NCI-H460 (cell line): ENCODE data around the gene FMN1. TPM values are rescaled to one million over a fixed set of nuclear protein-coding genes. Genes with fewer than 3 reads are reported as not detected.

ENCODE experiments used
- DNase-seq: peaks from one replicate; pipeline ENCODE4 v3.0.0-alpha.2; 2016; ENCODE audit warnings: low read depth; ENCODE audit errors: extremely low read depth
- total RNA-seq: library from RNA; depleted of rRNA; stranded (reverse); fragments of >200 nt; shearing (Covaris generic); gene quantifications from 2 replicates; pipeline ENCODE4 v1.2.3, GENCODE V29; 2014

Gene FMN1
- total RNA-seq, 1 experiment from 2014 or later = 1.4 TPM

DNA sequence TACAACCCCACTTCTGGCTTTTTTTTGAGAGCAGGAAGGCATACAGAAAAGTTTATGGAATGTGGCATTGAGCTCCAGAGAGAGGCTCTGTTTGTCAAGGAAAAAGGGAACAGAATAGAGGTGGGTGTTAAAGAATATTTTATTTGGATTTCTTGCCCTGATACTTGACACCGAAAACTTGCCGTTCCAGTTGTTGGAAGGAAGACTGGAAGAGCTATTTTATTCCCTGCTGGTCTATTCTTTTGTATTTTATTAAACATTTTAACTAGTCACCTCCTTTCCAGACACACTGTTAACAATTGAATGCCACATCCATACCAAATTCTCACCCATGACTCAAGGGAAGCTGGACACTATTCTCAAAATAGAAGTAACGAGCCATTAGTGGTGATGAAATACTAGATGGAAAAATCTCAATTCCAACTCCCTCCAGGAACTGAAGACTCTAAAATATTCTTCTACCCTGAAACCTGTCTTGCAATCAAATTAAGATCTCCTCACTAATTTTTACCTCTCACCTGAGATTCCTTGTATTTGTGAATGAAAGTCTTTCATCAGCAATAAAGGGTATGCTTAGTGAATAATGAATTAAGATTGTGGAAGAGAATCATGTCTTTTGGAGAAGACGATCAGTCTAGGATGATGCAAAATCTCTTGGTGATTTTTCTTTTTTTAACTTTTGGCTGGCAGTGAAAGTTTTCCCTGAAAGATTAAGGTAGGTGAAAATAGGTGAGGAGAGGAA, 448.2 kb downstream of the FMN1 start:
- DNase-seq = no peak

DNA sequence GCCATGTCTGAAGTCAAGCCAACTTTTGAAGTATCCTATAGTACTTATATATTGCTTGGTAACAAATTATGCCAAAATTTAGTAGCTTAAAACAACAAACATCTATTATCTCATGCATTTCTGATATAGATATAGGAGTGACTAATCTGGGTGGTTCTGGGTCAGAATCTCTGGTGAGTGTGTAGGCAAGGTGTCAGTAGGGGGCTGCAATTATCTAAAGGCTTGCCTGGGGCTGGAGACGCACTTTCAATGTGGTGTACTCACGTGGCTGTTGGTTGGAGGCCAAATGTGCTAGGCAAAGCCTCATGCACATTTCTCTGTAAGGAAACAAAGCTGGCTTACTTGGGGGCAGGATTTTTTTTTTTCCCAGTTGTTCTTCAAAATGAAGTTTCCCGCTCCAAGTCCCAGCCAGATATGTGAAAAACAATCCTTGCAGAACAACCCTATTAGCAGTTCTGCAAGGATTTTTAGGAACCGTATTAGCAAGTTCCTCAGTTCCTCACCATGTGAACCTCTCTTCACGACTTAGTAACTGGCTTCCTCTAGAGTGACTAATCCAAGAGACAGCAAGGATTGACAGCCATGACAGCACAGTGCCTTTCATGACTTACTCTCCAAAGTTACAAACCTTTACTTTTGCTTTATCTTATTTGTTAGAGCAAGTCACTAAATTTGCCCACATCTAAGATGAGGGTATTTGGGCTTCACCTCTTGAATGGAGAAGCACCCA, 450.9 kb downstream of the FMN1 start:
- no peak for DNase-seq

DNA sequence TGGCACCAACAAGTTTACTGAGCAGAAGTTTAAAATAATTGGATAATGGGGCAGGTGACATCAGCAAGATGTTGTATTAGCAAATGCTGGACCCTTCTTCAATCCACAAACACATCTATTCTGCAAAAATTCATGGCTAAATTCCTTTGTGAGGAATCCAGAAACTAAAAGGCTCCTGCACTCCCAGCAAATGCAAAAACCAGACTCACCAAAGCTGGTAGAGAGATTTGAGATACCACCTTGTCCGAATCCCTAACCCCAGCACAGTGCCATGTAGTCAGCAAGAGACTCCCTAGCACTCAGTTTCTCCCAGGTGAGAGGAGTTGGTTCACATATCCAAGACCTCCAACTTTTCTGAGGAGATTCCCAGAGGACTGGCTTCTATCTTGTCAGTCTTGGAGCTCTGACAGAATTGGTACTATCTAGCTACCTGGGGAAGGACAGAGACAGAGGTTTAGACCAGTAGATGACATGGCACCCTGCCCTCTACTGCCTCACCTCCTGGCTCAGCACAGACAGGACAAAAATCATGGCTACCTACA, 454.9 kb downstream of the FMN1 start:
- no peak for DNase-seq

DNA sequence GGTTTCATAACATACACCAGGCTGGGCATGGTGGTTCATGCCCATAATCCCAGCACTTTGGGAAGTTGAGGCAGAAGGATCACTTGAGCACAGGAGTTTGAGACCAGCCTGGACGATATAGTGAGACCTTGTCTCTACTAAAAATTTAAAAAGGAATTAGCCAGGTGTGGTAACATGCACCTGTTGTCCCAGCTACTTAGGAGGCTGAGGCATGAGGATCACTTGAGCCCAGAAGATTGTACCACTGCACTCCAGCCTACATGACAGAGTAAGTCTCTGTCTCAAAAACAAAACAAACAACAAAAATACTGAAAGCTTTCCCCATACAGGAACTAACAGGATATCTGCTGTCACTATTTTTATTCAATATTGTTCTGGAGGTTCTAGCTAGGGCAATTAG, 455.8 kb downstream of the FMN1 start:
- DNase-seq = no peak

DNA sequence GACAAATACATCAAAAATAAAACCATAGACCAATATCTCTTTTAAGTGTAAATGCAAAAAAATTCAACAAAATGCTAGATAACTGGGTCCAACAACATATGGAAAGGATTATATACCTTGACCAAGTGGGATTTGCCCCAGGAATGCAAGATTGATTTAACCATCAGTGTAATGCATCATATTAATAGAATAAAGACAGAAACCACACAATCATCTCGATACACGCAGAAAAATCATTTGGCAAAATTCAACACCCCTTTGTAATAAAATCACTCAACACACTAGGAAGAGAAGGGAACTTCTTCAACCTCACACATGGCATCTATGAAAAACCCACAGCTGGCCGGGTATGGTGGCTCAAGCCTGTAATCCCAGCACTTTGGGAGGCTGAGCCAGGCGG, 457.2 kb downstream of the FMN1 start:
- DNase-seq = no peak

DNA sequence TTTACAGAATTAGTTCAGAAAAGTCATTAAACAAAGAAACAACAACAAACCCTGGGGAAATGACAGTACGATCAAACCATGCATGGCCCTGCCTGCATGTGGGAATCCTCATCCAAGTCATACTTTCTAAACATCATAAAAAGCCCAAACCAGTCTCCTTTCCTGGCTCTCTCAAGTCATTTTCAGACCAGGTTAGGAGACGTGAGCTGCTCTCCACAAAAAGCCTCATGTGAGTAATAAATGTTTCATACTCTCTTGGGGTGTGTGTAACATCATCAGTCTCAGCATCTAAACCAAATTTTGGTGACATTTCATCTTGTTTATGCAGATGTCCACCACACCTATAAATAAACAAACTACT, 457.8 kb downstream of the FMN1 start:
- DNase-seq = no peak

DNA sequence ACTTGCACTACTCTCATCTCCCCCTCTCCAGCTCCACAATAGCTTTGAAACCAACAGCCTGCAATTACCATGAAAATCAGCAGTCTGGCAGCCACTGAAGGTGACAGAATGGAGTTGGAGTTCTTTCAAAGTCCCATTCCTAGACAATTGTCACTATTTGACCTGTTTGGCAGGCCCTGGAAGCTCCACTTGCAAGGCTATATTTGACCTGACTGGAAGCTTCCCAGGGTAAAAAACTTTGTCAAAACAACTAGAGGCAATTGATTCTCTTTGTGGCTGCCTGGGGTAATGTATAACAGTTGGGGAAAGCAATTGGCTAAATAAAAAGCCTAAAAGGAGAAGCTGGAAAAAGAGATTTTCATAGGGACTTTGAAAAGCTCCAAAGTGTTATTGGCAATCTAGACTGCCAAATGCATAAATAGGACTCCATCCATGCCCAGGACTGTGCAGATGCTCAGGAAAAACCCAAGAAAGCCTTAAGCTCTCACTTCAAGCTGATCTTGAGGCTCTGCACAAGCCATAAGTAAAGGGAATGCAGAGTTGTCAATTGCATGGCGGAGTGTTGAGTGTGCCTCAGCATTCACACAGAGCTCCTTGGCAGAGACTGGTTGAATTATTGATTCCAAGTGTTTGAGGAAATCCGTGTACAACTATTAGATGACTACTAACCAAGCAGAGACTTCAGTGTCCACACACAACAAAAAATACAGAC, 458.4 kb downstream of the FMN1 start:
- no peak for DNase-seq

DNA sequence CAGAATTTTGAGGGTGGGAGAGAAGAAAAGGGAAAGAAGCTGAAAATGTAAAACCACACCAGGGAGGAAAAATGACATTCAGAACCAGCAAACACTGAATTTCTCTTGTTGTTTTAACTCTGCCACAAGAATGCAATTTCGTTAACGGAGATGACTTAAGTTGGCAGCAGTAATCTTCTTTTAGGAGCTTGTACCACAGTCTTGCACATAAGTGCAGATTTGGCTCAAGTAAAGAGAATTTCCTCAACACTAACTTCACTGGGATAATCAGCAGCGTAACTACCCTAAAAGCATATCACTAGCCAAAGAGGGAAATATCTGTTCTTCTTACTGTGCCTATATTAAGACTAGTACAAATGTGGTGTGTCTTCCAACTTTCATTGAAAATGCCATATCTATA, 461.2 kb downstream of the FMN1 start:
- no peak for DNase-seq

DNA sequence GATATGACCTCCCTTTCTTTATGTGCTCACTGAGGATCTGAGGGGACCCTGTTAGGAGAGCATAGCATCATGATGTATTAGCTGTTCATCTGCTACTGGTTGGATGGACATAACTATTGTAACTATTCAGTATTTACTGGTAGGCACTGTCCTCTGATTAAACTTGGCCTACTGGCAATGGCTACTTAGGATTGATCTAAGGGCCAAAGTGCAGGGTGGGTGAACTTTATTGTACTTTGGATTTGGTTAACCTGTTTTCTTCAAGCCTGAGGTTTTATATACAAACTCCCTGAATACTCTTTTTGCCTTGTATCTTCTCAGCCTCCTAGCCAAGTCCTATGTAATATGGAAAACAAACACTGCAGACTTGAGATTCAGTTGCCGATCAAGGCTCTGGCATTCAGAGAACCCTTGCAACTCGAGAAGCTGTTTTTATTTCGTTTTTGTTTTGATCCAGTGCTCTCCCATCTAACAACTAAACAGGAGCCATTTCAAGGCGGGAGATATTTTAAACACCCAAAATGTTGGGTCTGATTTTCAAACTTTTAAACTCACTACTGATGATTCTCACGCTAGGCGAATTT, 461.8 kb downstream of the FMN1 start:
- DNase-seq = no peak

DNA sequence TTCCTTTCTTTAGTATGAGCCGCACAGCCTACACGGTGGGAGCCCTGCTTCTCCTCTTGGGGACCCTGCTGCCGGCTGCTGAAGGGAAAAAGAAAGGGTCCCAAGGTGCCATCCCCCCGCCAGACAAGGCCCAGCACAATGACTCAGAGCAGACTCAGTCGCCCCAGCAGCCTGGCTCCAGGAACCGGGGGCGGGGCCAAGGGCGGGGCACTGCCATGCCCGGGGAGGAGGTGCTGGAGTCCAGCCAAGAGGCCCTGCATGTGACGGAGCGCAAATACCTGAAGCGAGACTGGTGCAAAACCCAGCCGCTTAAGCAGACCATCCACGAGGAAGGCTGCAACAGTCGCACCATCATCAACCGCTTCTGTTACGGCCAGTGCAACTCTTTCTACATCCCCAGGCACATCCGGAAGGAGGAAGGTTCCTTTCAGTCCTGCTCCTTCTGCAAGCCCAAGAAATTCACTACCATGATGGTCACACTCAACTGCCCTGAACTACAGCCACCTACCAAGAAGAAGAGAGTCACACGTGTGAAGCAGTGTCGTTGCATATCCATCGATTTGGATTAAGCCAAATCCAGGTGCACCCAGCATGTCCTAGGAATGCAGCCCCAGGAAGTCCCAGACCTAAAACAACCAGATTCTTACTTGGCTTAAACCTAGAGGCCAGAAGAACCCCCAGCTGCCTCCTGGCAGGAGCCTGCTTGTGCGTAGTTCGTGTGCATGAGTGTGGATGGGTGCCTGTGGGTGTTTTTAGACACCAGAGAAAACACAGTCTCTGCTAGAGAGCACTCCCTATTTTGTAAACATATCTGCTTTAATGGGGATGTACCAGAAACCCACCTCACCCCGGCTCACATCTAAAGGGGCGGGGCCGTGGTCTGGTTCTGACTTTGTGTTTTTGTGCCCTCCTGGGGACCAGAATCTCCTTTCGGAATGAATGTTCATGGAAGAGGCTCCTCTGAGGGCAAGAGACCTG, 463.5 kb downstream of the FMN1 start:
- no peak for DNase-seq

DNA sequence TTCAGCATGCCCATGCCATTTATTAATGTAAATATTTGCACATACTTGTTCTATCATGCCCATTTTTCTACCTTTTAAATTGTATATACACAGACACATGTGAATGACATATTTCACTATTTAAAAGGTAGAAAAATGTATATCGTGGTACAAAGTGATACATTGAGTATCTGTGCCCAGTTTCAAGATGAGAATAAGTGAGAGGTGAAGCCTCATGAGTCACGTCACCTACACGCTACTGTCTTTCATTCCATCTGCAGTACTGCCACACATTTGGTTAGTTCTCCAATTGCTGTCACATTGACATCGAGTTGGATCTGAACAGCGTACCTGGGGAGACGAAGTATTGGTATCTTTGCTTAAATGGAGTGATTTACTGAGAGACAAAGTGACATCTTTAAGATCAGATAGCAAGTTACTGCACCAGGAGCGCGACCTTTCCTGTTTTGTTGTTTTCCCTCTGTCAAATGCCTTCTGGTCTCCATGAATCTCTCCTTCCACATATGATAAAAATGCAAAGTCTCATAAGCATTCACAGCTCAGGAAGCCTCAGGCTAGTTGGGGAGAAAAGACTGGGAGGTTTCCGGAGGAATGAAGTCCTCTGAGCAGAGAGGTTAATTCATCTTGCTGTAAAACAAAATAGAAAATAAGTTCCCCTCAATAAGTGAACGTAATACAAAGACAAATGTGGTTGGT, 464.7 kb downstream of the FMN1 start:
- DNase-seq = no peak

DNA sequence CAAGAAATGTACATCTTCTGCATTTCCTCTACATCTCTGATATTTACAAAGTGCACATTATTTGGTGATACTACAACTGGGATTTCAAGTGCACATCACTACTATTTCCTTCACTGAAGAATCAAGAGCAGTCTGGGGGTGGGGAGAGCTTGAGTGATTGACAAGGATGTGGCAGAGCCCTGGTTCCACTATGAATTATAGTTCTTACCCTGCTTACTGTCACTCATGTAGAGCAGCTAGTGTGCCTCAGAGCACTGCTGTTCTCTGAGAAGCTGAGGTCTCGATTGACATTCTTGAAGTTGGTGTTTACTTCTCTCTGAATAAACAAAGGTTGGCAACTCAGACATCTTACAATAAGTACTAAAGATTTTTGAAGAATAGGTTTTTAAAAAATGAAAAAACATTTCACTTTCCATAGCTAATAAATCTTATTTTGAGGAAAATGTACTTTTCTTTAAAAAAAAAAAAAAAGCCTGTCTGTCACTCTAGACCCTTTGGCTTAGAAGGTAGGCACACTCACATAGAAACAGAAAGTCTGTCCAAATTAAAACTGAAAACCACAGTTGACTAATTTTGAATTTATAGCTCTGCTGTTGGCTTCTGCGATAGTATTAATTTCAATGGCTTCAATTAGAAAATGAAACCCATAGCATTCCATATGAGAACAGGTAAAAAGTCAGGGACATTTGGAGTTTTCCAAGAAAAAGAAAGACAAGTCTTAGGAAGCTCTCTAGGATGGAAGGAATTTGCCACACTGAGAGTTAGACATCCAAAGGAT, 471.2 kb downstream of the FMN1 start:
- no peak for DNase-seq

DNA sequence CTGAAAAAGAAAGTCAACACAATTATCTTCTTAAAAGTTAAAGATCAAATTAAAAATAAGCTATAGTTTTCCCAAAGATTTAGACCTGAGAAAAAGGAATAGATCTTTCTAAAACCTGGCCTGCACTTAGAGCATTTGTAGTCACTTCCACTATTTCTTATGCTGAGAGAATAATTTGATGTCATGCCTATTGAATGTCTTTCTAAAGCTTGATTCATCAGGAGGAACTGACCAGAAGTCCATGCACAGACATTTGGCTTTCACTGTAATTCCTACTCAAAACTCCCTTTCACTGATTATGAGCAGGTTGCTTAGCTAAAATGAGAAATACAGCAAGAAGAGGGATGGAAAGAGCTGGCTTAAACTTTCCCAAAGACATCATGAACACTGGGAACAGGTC, 472.4 kb downstream of the FMN1 start:
- DNase-seq = no peak

DNA sequence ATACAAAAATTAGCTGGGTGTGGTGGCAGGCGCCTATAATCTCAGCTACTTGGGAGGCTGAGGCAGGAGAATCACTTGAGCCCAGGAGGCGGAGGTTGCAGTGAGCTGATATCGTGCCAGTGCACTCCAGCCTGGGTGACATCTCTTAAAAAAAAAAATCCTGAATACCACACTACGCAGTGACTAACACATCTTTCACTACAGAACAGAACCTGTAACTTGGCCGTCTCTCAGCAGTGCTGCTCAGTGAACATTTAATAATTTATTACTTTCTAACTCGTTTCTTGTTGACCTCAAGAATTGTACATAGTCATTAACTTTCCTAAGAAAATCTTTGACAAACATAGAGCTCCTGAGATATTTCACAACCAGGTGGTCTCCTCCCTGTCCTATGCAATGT, 472.9 kb downstream of the FMN1 start:
- DNase-seq = no peak

DNA sequence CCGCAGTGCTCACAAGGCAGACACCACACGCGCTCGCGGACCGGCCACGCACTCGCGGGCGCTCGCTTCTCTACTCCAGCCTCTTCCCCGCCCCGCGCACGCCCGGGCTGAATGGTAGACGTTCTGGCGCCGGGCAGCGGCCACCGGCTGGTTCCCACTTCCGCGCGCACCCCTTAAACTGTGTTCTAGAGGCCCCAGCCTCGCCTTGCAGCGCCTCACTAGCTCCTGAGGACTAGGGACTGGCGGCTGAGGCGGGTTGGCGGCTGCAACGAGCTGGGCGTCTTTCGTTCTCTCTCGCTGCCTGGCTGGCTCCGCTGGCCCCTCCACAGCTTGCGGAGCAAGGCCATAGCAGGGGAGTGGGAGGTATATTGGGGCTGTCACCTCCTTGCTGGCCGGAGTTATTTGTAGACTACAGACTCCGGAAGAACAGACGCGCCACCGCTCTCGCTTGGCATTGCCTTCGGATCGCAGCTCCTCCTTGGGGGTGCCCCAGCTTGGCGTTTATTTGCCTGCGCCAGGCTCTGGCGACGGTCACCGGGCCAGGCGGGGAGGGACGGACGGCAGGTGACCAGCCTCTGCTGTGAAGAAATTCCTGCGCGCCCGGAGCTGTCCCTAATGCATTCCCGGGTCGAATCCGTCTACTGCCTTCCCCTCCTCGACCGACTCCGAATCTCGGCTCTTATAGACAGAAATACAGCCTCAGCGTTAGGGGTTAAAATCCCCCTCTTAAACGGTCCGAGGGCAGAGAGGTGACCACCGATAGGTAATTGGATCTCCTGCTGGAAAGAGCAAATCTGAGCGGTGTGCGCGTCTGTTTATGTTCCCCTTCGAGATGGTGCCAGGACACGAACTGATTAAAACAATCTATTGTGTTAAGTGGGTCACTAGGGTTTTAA, 475.4 kb downstream of the FMN1 start:
- no peak for DNase-seq

DNA sequence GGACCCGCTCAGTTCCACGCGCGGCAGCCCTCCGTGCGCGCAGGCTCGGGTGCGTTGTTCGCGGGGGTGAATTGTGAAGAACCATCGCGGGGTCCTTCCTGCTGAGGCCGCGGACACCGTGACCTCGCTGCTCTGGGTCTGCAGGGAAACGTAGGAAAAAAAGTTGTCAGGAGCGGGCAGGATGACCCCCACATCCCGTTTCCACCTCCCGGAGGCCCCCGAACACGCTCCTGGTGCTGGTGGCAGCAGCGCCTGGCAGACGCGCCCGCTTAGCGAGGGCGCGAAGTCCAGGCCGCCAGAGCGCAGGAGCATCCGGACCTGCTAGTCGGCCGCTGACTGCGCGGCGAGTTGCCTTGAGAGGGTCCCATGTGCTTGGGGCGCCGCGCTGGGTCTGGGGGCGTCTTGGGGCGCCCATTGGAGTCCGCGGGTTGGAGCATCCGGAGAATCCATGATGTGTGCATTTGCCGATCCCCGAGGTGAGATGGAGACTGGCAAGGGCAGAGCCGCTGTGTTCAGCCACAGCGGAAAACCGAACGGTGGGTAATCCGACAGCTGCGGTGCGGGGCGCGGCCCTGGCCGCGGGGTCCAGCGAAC, 476.2 kb downstream of the FMN1 start:
- no peak for DNase-seq
